Parathyroid adenoma (tissue), 2 donors: Measurements from ENCODE around the gene QSOX1.

Experiments
- H2AFZ ChIP-seq: fragments of 300-600 bp; sonication (generic); one replicate; pipeline ENCODE4 v1.7.0; 2017; ENCODE audit warnings: antibody characterized with exemption, mild to moderate bottlenecking
- H3K27ac ChIP-seq: fragments of 300-600 bp; sonication (generic); one replicate; pipeline ENCODE4 v1.7.0; 2017
- H3K27me3 ChIP-seq: fragments of 300-600 bp; sonication (generic); one replicate; pipeline ENCODE4 v1.7.0; 2017; ENCODE audit warnings: low read length; ENCODE audit not compliant: control insufficient read depth, insufficient read depth
- H3K36me3 ChIP-seq: fragments of 300-600 bp; sonication (generic); one replicate; pipeline ENCODE4 v1.7.0; 2017; ENCODE audit warnings: low read length; ENCODE audit not compliant: control insufficient read depth, insufficient read depth
- H3K4me1 ChIP-seq: fragments of 300-600 bp; sonication (generic); one replicate; pipeline ENCODE4 v1.7.0; 2017; ENCODE audit warnings: control low read depth
- H3K4me2 ChIP-seq: fragments of 300-600 bp; sonication (generic); one replicate; pipeline ENCODE4 v1.7.0; 2017; ENCODE audit warnings: low read length
- H3K4me3 ChIP-seq: fragments of 300-600 bp; sonication (generic); one replicate; pipeline ENCODE4 v1.7.0; 2017; ENCODE audit warnings: low read depth, low read length
- H3K79me2 ChIP-seq: fragments of 300-600 bp; sonication (generic); one replicate; pipeline ENCODE4 v1.7.0; 2017; ENCODE audit warnings: control low read depth
- H3K9ac ChIP-seq: fragments of 300-600 bp; sonication (generic); one replicate; pipeline ENCODE4 v1.7.0; 2017; ENCODE audit warnings: mild to moderate bottlenecking
- H3K9me3 ChIP-seq: fragments of 300-600 bp; sonication (generic); one replicate; pipeline ENCODE4 v1.7.0; 2017; ENCODE audit warnings: low read length; ENCODE audit not compliant: control insufficient read depth
- CTCF ChIP-seq: fragments of 300-600 bp; sonication (generic); IDR thresholded peaks from one replicate; pipeline ENCODE4 v1.7.0; 2017; ENCODE audit warnings: antibody characterized with exemption, mild to moderate bottlenecking
- donor health status: primary hyperparathyroidism.

QSOX1 gene

GRCh38 chr1:180195916-180196315 is 41.2 kb downstream of the QSOX1 start:
- Histone ChIP-seq H3K36me3 (no peaks in the 10 kb centered on the region), H3K9ac (no peak overlapping the region), H3K27ac (no peak overlapping the region), H3K27me3 (no peaks in the 10 kb centered on the region), H3K4me1 (no peaks in the 10 kb centered on the region), H3K4me2 (no peak overlapping the region), H3K4me3 (no peak overlapping the region), H3K9me3 (no peaks in the 10 kb centered on the region), H2AFZ (no peak overlapping the region), H3K79me2 (no peaks in the 10 kb centered on the region)
- TF ChIP-seq CTCF, result no peak

GRCh38 chr1:180196436-180197003 is 41.9 kb downstream of the QSOX1 start:
- H3K36me3 ChIP-seq, result no peaks in the 10 kb centered on the region
- no peaks in the 10 kb centered on the region for H3K4me1 ChIP-seq
- H2AFZ ChIP-seq, result no peak overlapping the region
- TF ChIP-seq CTCF, result no peak
- no peak overlapping the region for H3K9ac ChIP-seq
- H3K79me2 ChIP-seq, result no peaks in the 10 kb centered on the region
- no peaks in the 10 kb centered on the region for H3K9me3 ChIP-seq
- no peaks in the 10 kb centered on the region for H3K27me3 ChIP-seq
- no peak overlapping the region for H3K27ac ChIP-seq
- H3K4me2 ChIP-seq, result no peak overlapping the region
- no peak overlapping the region for H3K4me3 ChIP-seq

GRCh38 chr1:180197231-180197630 is 42.6 kb downstream of the QSOX1 start:
- Histone ChIP-seq H3K9ac (no peak overlapping the region), H3K27me3 (no peaks in the 10 kb centered on the region), H3K27ac (no peak overlapping the region), H3K4me3 (no peak overlapping the region), H2AFZ (no peak overlapping the region), H3K4me1 (no peaks in the 10 kb centered on the region), H3K36me3 (no peaks in the 10 kb centered on the region), H3K79me2 (no peaks in the 10 kb centered on the region), H3K4me2 (no peak overlapping the region), H3K9me3 (no peaks in the 10 kb centered on the region)
- no peak for TF ChIP-seq CTCF

- no peak for TF ChIP-seq CTCF
- Histone ChIP-seq H3K36me3 (no peaks in the 10 kb centered on the region), H2AFZ (no peak overlapping the region), H3K4me2 (no peak overlapping the region), H3K27ac (no peak overlapping the region), H3K79me2 (no peaks in the 10 kb centered on the region), H3K9me3 (no peaks in the 10 kb centered on the region), H3K4me3 (no peak overlapping the region), H3K4me1 (no peaks in the 10 kb centered on the region), H3K9ac (no peak overlapping the region), H3K27me3 (no peaks in the 10 kb centered on the region)
These were observed 43.5 kb downstream of the QSOX1 start for GRCh38 chr1:180198196-180198595.

- Histone ChIP-seq H3K9ac (no peak overlapping the region), H2AFZ (no peak overlapping the region), H3K36me3 (no peaks in the 10 kb centered on the region), H3K79me2 (no peaks in the 10 kb centered on the region), H3K4me2 (no peak overlapping the region), H3K9me3 (no peaks in the 10 kb centered on the region), H3K27ac (no peak overlapping the region), H3K27me3 (no peaks in the 10 kb centered on the region), H3K4me3 (no peak overlapping the region), H3K4me1 (no peaks in the 10 kb centered on the region)
- no peak for TF ChIP-seq CTCF
These were observed 43.9 kb downstream of the QSOX1 start for GRCh38 chr1:180198611-180199010.
